MCF 10A (cell line): ENCODE measurements around the gene CASR. TPM values are rescaled to one million over a fixed set of nuclear protein-coding genes. Genes with fewer than 3 reads are reported as not detected.
"Not testable (repeated sequence)": the region's sequence is repeated elsewhere in the genome, so short reads cannot be mapped to it uniquely, and the experiment has no call there.

Experiments used
- BruUV-seq: library from RNA; stranded (reverse); fragments of 400-500 nt; replicated peaks from 2 replicates; lab custom pipeline; 2021; lab: Mats Ljungman, UMichigan
- CTCF ChIA-PET: fragments of 300-600 bp; sonication (Branson Sonifier 250); formaldehyde crosslinking; extraction: SDS; loops from one replicate; lab custom pipeline; 2021; ENCODE audit warnings: antibody characterized with exemption, inconsistent platforms; lab: Yijun Ruan, JAX
- POLR2A ChIA-PET: fragments of 300-600, 350-650 bp; sonication (Branson Sonifier 250); formaldehyde crosslinking; extraction: SDS; loops from one replicate; lab custom pipeline; 2020; ENCODE audit warnings: antibody characterized with exemption, inconsistent platforms; lab: Yijun Ruan, JAX
- DNase-seq: peaks from one replicate; pipeline ENCODE4 v3.0.0-alpha.2; 2018; ENCODE audit not compliant: unreplicated experiment
- H3K27ac Mint-ChIP-seq: one replicate; pipeline ENCODE4 v1.8.0; 2022; ENCODE audit warnings: mild to moderate bottlenecking, low read depth, mixed read lengths; ENCODE audit not compliant: unreplicated experiment
- H3K27me3 Mint-ChIP-seq: one replicate; pipeline ENCODE4 v1.8.0; 2022; ENCODE audit warnings: mixed read lengths; ENCODE audit not compliant: insufficient read depth, unreplicated experiment
- H3K36me3 Mint-ChIP-seq: one replicate; pipeline ENCODE4 v1.8.0; 2022; ENCODE audit warnings: mild to moderate bottlenecking, moderate library complexity, mixed read lengths; ENCODE audit not compliant: insufficient read depth, unreplicated experiment
- H3K4me1 Mint-ChIP-seq: one replicate; pipeline ENCODE4 v1.8.0; 2022; ENCODE audit warnings: mixed read lengths; ENCODE audit not compliant: insufficient read depth, unreplicated experiment
- H3K4me3 Mint-ChIP-seq: one replicate; pipeline ENCODE4 v1.8.0; 2022; ENCODE audit warnings: mild to moderate bottlenecking, moderate library complexity, mixed read lengths; ENCODE audit not compliant: unreplicated experiment
- H3K9me3 Mint-ChIP-seq: one replicate; pipeline ENCODE4 v1.8.0; 2022; ENCODE audit warnings: mixed read lengths; ENCODE audit not compliant: unreplicated experiment
- intact Hi-C: fragments of 100-400 bp; cut with micrococcal nuclease; formaldehyde crosslinking; loops from 2 replicates; pipeline ENCODE4 v1.14.1; 2022
- total RNA-seq: library from RNA; stranded (reverse); gene quantifications from 2 replicates; pipeline ENCODE4 v1.2.3, GENCODE V29; 2022
- TF ChIP-seq, protein P1 (sequence below): fragments of 200-600 bp; IDR thresholded peaks from one replicate; pipeline ENCODE4 v1.8.0; 2022; ENCODE audit warnings: antibody characterized with exemption, mild to moderate bottlenecking; ENCODE audit not compliant: unreplicated experiment

The CASR gene
- total RNA-seq, 1 experiment from 2014 or later, result not detected

DNA sequence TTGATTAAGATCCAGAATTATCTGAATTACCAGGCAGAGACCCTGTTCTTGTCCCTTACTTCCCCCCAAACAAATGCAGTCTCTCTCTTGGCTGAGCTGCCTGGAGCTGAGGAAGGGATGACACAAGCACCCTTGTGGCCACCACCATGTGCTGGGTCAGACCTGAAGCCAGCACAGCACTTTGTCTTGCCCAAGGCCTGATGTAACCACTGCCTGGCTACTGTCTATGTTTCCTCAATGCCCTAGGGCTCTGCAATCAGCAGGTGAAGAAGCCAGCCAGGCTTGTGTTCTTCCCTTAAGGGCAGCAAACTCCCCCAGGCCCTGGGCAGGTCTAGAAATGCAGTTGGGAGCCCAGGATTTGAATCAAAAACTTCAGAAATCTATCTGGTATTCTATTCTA is 15.8 kb upstream of the CASR start:
- no peaks in the 10 kb centered on the region for H3K27me3 Mint-ChIP-seq
- peaks cover 5% of the 10 kb centered on the region for H3K36me3 Mint-ChIP-seq
- ChIA-PET POLR2A (no interaction called here), CTCF (interaction anchor here (0.6 to 0.8 kb wide), 3 partner anchors 171 to 750 kb away, joined by 3 to 4 read pairs (median 3); no protein-coding TSS in a partner anchor)
- intact Hi-C loops, result no loop called here
- peaks cover 7% of the 10 kb centered on the region for H3K9me3 Mint-ChIP-seq
- no peak for DNase-seq
- no peaks in the 10 kb centered on the region for H3K4me1 Mint-ChIP-seq
- TF ChIP-seq, protein P1, sequence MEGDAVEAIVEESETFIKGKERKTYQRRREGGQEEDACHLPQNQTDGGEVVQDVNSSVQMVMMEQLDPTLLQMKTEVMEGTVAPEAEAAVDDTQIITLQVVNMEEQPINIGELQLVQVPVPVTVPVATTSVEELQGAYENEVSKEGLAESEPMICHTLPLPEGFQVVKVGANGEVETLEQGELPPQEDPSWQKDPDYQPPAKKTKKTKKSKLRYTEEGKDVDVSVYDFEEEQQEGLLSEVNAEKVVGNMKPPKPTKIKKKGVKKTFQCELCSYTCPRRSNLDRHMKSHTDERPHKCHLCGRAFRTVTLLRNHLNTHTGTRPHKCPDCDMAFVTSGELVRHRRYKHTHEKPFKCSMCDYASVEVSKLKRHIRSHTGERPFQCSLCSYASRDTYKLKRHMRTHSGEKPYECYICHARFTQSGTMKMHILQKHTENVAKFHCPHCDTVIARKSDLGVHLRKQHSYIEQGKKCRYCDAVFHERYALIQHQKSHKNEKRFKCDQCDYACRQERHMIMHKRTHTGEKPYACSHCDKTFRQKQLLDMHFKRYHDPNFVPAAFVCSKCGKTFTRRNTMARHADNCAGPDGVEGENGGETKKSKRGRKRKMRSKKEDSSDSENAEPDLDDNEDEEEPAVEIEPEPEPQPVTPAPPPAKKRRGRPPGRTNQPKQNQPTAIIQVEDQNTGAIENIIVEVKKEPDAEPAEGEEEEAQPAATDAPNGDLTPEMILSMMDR, result no peak
- no peak overlapping the region for H3K27ac Mint-ChIP-seq
- BruUV-seq, result no TSS peak
- H3K4me3 Mint-ChIP-seq, result no peak overlapping the region

DNA sequence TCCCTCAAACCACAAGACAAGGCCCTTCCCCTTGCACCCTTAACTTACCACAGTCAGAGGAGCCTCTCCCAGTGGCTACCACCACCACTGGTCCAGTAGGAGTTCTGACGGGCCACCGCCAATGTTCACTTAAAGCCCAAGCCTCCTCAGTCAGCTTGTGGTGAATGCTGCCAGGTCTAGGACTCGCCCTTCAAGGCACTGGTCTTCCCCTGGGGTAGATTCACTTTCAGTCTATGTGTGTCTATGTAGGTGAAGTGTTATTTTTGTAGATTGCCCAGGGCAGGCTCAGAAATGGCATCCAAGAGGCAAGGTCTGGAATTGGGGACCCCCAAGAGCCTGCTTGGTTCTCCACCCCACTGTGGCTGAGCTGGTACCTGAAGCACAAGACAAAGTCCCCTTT is 15.4 kb upstream of the CASR start:
- peaks cover 7% of the 10 kb centered on the region for H3K9me3 Mint-ChIP-seq
- no peak overlapping the region for H3K27ac Mint-ChIP-seq
- intact Hi-C loops, result no loop called here
- no peaks in the 10 kb centered on the region for H3K27me3 Mint-ChIP-seq
- BruUV-seq, result no TSS peak
- H3K4me3 Mint-ChIP-seq, result no peak overlapping the region
- no peaks in the 10 kb centered on the region for H3K4me1 Mint-ChIP-seq
- DNase-seq, result no peak
- ChIA-PET CTCF (interaction anchor here (0.7 to 0.8 kb wide), 2 partner anchors 171 to 750 kb away, joined by 3 to 4 read pairs; no protein-coding TSS in a partner anchor), POLR2A (no interaction called here)
- peaks cover 5% of the 10 kb centered on the region for H3K36me3 Mint-ChIP-seq
- TF ChIP-seq, protein P1, result no peak

DNA sequence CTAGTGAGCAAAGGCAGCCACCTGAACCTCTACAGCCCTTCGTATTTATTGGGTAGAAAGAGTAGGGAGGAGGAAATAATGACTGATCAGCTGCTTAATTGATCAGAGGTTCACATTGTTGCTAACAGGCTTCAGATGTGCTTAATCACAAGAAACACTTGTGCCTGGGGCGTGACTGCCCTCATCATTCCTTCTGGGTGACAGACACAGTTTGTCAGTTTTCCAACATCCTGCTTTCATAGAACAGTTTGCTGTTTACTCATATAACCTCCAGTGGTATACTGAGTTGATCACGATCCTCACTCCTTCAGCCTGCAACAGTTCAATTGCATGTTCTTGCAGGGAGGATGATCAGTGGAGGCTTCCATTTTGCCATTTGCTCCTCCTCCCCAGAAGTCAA is 13.6 kb upstream of the CASR start:
- BruUV-seq, result no TSS peak
- ChIA-PET CTCF (no interaction called here), POLR2A (no interaction called here)
- TF ChIP-seq, protein P1, result no peak
- H3K27ac Mint-ChIP-seq, result no peak overlapping the region
- no peaks in the 10 kb centered on the region for H3K4me1 Mint-ChIP-seq
- H3K9me3 Mint-ChIP-seq, result peaks cover 7% of the 10 kb centered on the region
- H3K36me3 Mint-ChIP-seq, result peaks cover 5% of the 10 kb centered on the region
- no peak overlapping the region for H3K4me3 Mint-ChIP-seq
- no peak for DNase-seq
- intact Hi-C loops, result no loop called here
- H3K27me3 Mint-ChIP-seq, result peaks cover 3% of the 10 kb centered on the region

GRCh38 chr3:122171361-122171760 is 12.1 kb upstream of the CASR start:
- H3K27ac Mint-ChIP-seq, DNase-seq, intact Hi-C loops, POLR2A ChIA-PET, H3K36me3 Mint-ChIP-seq, H3K4me3 Mint-ChIP-seq, CTCF ChIA-PET, H3K4me1 Mint-ChIP-seq, H3K9me3 Mint-ChIP-seq, BruUV-seq: not testable (repeated sequence)
- peaks cover 18% of the 10 kb centered on the region for H3K27me3 Mint-ChIP-seq

DNA sequence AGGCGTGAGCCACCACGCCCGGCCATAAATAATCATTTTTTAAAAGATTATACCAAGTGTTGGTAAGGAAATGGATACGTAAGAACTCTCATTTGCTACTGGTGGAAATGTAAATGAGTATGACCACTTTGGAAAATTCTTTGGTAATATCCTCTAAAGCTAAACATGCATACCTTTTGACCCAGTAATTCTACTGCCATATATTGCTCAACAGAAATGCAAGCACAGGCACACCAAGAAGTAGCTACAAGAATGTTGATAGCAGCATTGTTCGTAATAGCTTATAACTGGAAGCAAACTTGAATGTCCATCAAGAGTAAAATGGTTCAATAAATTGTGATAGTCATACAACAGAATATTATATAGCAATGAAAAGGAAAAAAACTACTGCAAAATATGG is 4.8 kb upstream of the CASR start:
- TF ChIP-seq, protein P1, result no peak
- no peak for DNase-seq
- peaks cover 55% of the 10 kb centered on the region for H3K27me3 Mint-ChIP-seq

More for the DNA sequence above, 4.8 kb upstream of the CASR start:
- ChIA-PET POLR2A (interaction anchor here (0.9 kb wide), 1 partner anchor 18 kb away, joined by 3 read pairs; no protein-coding TSS in a partner anchor), CTCF (interaction anchor here (0.6 kb wide), 1 partner anchor 61 kb away, joined by 3 read pairs; no protein-coding TSS in a partner anchor)
- BruUV-seq, result no TSS peak
- H3K9me3 Mint-ChIP-seq, result no peaks in the 10 kb centered on the region
- no peaks in the 10 kb centered on the region for H3K36me3 Mint-ChIP-seq
- H3K27ac Mint-ChIP-seq, result no peak overlapping the region
- H3K4me3 Mint-ChIP-seq, result no peak overlapping the region
- H3K4me1 Mint-ChIP-seq, result no peaks in the 10 kb centered on the region
- intact Hi-C loops, result no loop called here
